Nephron (organoid): Measurements from ENCODE around the gene CTSD.

ENCODE experiments used
- H3K27ac Mint-ChIP-seq, 3 experiments: 2 replicates each; pipeline ENCODE4 v1.8.0; 2020; ENCODE audit warnings: mixed read lengths in 3 of 3, mild to moderate bottlenecking in 2 of 3, moderate library complexity in 1 of 3
- H3K27me3 Mint-ChIP-seq: 2 replicates; pipeline ENCODE4 v1.8.0; 2021; ENCODE audit warnings: low read depth, mild to moderate bottlenecking, moderate library complexity, mixed read lengths
- H3K36me3 Mint-ChIP-seq: 2 replicates; pipeline ENCODE4 v1.8.0; 2020; ENCODE audit warnings: low read depth, mixed read lengths
- H3K4me1 Mint-ChIP-seq: 2 replicates; pipeline ENCODE4 v1.8.0; 2020; ENCODE audit warnings: mixed read lengths
- H3K4me3 Mint-ChIP-seq, 3 experiments: 2 replicates each; pipeline ENCODE4 v1.8.0; 2020; ENCODE audit warnings: mild to moderate bottlenecking in 3 of 3, mixed read lengths in 3 of 3, moderate library complexity in 2 of 3
- H3K9me3 Mint-ChIP-seq: 2 replicates; pipeline ENCODE4 v1.8.0; 2020; ENCODE audit warnings: mixed read lengths
- CTCF ChIP-seq, 3 experiments: fragments of 200-600 bp; sonication (generic); IDR thresholded peaks; one replicate each; pipeline ENCODE4 v1.5.0; 2021; ENCODE audit warnings: antibody characterized with exemption in 3 of 3; ENCODE audit not compliant: unreplicated experiment in 3 of 3

Gene CTSD

GRCh38 chr11:1703146-1703545 lies 60.6 kb downstream of the CTSD start:
- Mint-ChIP-seq H3K4me3 (no peak overlapping the region), H3K9me3 (peaks cover 12% of the 10 kb centered on the region), H3K27ac (no peak overlapping the region), H3K27me3 (peaks cover 20% of the 10 kb centered on the region), H3K36me3 (no peaks in the 10 kb centered on the region), H3K4me1 (peaks cover 15% of the 10 kb centered on the region)
- no peak for TF ChIP-seq CTCF (IDR thresholded peaks at IDR 0.05; ENCODE audit: unreplicated experiment in 3 of 3)
